BJ (cell line): ENCODE results near the gene ESYT3. TPM values are rescaled to one million over a fixed set of nuclear protein-coding genes. Genes with fewer than 3 reads are reported as not detected.
"Not testable (repeated sequence)": the region's sequence is repeated elsewhere in the genome, so short reads cannot be mapped to it uniquely, and the experiment has no call there.

ENCODE experiments used
- CTCF ChIA-PET: fragments of 350-600 bp; formaldehyde crosslinking; extraction: SDS; loops from one replicate; lab custom pipeline; 2021; ENCODE audit warnings: antibody characterized with exemption, inconsistent platforms; lab: Yijun Ruan, JAX
- POLR2A ChIA-PET: fragments of 300-600 bp; sonication (Branson Sonifier 250); formaldehyde crosslinking; extraction: SDS; loops from one replicate; lab custom pipeline; 2021; ENCODE audit warnings: antibody characterized with exemption; lab: Charles Lee
- DNase-seq: peaks from one replicate; pipeline ENCODE4 v3.0.0-alpha.2; 2011; ENCODE audit warnings: low read depth
- H3K27me3 ChIP-seq: 2 replicates; pipeline ENCODE4 v1.6.0; 2011; ENCODE audit warnings: low read length; ENCODE audit not compliant: control insufficient read depth, insufficient read depth
- H3K36me3 ChIP-seq: 2 replicates; pipeline ENCODE4 v1.5.1; 2011; ENCODE audit warnings: low read length; ENCODE audit not compliant: control insufficient read depth, insufficient read depth
- H3K4me3 ChIP-seq: 2 replicates; pipeline ENCODE4 v1.5.1; 2011; ENCODE audit warnings: low read depth, mild to moderate bottlenecking, control low read depth, low read length
- CTCF ChIP-seq: IDR thresholded peaks from 2 replicates; pipeline ENCODE4 v1.5.1; 2011; ENCODE audit warnings: low read depth, mild to moderate bottlenecking, control low read depth, inconsistent platforms, low read length, moderate library complexity; ENCODE audit not compliant: insufficient read depth
- polyA plus RNA-seq: library from polyadenylated mRNA; depleted of rRNA; stranded (reverse); fragments of >200 nt; gene quantifications from 2 replicates; pipeline ENCODE4 v1.2.3, GENCODE V29; 2011

Gene ESYT3
- polyA plus RNA-seq, 1 experiment = 0.09 TPM

DNA sequence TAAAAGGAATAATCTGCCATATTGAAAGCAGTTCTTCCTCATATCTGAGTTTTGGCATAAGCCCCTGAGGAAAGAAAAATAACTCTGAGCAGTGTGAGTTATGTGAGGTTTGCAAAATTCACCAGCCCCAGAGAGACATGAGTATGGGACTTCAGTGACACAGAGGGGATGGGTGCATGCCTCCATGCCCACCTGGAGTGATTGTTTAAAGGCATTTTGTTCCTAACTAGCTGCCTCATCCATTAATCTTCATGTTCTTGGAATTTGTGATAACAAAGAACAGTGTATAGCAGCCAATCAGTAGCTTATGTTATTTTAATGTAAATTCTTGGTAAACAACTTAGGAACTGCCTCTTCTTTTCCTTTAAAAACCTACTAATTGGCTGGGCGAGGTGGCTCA is 11.1 kb upstream of the ESYT3 start:
- DNase-seq = no peak
- Histone ChIP-seq H3K4me3 (no peak overlapping the region), H3K27me3 (no peaks in the 10 kb centered on the region), H3K36me3 (no peaks in the 10 kb centered on the region)
- ChIA-PET POLR2A (no interaction called here), CTCF (interaction anchor here (1.7 kb wide), 1 partner anchor 171 kb away, joined by 3 read pairs; the partner anchor contains the start of gene CEP70)
- no peak for TF ChIP-seq CTCF

- Histone ChIP-seq H3K36me3 (no peaks in the 10 kb centered on the region), H3K4me3 (no peak overlapping the region), H3K27me3 (no peaks in the 10 kb centered on the region)
- POLR2A ChIA-PET = no interaction called here
- DNase-seq = no peak
- no peak for TF ChIP-seq CTCF
- CTCF ChIA-PET = interaction anchor here (0.9 to 1.7 kb wide), 2 partner anchors 170 to 341 kb away, joined by 3 read pairs; partner anchors contain the start of gene CEP70
These were observed 10.1 kb upstream of the ESYT3 start for GRCh38 chr3:138424323-138424722.

DNA sequence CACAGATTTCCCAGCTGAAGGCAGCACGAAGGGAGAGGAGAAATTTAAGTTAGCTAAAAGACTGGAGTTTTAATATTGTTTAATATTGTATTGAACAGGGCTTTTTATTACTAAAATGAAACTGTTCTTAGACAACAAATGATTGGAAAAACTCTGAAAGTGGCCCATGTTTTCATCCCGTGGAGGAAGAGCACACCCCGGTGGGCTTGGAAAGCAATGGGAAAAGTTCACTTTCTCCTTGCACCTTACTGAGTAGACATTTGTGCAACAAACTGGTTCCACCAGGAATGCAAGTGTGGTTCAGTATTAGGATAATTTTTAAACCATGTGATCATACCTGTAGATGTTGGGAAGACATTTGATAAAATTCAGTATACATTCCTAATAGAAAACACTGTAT is 8.2 kb upstream of the ESYT3 start:
- no peaks in the 10 kb centered on the region for H3K36me3 ChIP-seq
- peak; percentile 64 for TF ChIP-seq CTCF
- no peak overlapping the region for H3K4me3 ChIP-seq
- ChIA-PET POLR2A (no interaction called here), CTCF (interaction anchor here (0.8 to 2.6 kb wide), 12 partner anchors 9 to 95 kb away, joined by 3 to 16 read pairs (median 6); partner anchors contain the start of gene MRAS)
- no peak for DNase-seq
- H3K27me3 ChIP-seq = no peaks in the 10 kb centered on the region

GRCh38 chr3:138426754-138427153 is 7.7 kb upstream of the ESYT3 start:
- POLR2A ChIA-PET = not testable (repeated sequence)
- CTCF ChIA-PET = interaction anchor here (1.1 to 2.6 kb wide), 9 partner anchors 9 to 96 kb away, joined by 3 to 16 read pairs (median 7); no protein-coding TSS in a partner anchor

DNA sequence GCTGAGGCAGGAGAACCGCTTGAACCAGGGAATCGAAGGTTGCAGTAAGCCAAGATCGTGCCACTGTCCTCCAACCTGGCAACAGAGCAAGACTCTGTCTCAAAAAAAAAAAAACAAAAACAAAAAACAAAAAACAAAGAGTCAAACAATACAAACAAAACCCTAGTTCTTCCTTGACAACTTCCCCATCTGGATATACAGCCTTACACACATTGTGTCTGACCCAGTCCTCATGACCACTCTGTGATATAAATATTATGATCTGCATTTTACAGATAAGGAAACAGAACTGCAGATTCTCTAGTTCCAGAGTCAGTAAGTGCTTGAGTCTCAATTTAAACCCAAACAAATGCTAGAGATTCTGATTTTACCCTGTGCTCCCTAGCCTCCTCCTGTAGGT is 4.8 kb upstream of the ESYT3 start:
- Histone ChIP-seq H3K36me3 (no peaks in the 10 kb centered on the region), H3K27me3 (peaks cover 14% of the 10 kb centered on the region), H3K4me3 (no peak overlapping the region)
- TF ChIP-seq CTCF = no peak
- no peak for DNase-seq
- ChIA-PET CTCF (interaction anchor here (0.6 to 2.5 kb wide), 2 partner anchors 12 to 250 kb away, joined by 3 to 12 read pairs; no protein-coding TSS in a partner anchor), POLR2A (no interaction called here)

More at GRCh38 chr3:138426754-138427153, 7.7 kb upstream of the ESYT3 start:
- H3K27me3 ChIP-seq, H3K36me3 ChIP-seq, DNase-seq, H3K4me3 ChIP-seq: not testable (repeated sequence)
